AG04450 (cell line): ENCODE data around the gene LYPD6. TPM values are rescaled to one million over a fixed set of nuclear protein-coding genes. Genes with fewer than 3 reads are reported as not detected.
A peak's percentile ranks its signal among the peaks of the same experiment; 100 is the strongest.
"Not testable (repeated sequence)": the region's sequence is repeated elsewhere in the genome, so short reads cannot be mapped to it uniquely, and the experiment has no call there.

ENCODE experiments used
- CTCF ChIA-PET: fragments of 300-600, 350-600 bp; formaldehyde crosslinking; extraction: SDS; loops from one replicate; lab custom pipeline; 2022; ENCODE audit warnings: antibody characterized with exemption, inconsistent platforms; lab: Charles Lee
- POLR2A ChIA-PET: fragments of 350-600 bp; formaldehyde crosslinking; extraction: SDS; loops from one replicate; lab custom pipeline; 2021; ENCODE audit warnings: antibody characterized with exemption, inconsistent platforms; lab: Yijun Ruan, JAX
- DNase-seq: peaks from one replicate; pipeline ENCODE4 v3.0.0-alpha.2; 2011; ENCODE audit warnings: low read depth, low spot score
- H3K27ac ChIP-seq: one replicate; pipeline ENCODE4 v1.5.1; 2012; ENCODE audit warnings: low read depth, low read length, control low read depth
- H3K27me3 ChIP-seq: one replicate; pipeline ENCODE4 v1.6.0; 2012; ENCODE audit warnings: low read length; ENCODE audit not compliant: control insufficient read depth, insufficient read depth
- H3K4me3 ChIP-seq: 2 replicates; pipeline ENCODE4 v1.5.1; 2011; ENCODE audit warnings: mild to moderate bottlenecking, low read depth, low read length, control low read depth
- H3K9me3 ChIP-seq: 2 replicates; pipeline ENCODE4 v1.5.1; 2012; ENCODE audit warnings: low read length; ENCODE audit not compliant: control insufficient read depth, insufficient read depth
- CTCF ChIP-seq: IDR thresholded peaks from 2 replicates; pipeline ENCODE4 v1.5.1; 2011; ENCODE audit warnings: low read depth, low read length, control low read depth, inconsistent platforms
- polyA plus RNA-seq: library from polyadenylated mRNA; depleted of rRNA; stranded (reverse); fragments of >200 nt; gene quantifications from 2 replicates; pipeline ENCODE4 v1.2.3, GENCODE V29; 2011

The LYPD6 gene
- polyA plus RNA-seq, 1 experiment = 1.3 TPM

- peak; percentile 30; the same call in 1 of the 2 replicates for TF ChIP-seq CTCF
- ChIA-PET POLR2A (no interaction called here), CTCF (no interaction called here)
- no peaks in the 10 kb centered on the region for H3K9me3 ChIP-seq
- H3K4me3 ChIP-seq = no peak overlapping the region
- no peak for DNase-seq
- H3K27me3 ChIP-seq = peaks cover 3% of the 10 kb centered on the region
- H3K27ac ChIP-seq = no peak overlapping the region
These were observed 156.8 kb downstream of the LYPD6 start for GRCh38 chr2:149487189-149487588.

DNA sequence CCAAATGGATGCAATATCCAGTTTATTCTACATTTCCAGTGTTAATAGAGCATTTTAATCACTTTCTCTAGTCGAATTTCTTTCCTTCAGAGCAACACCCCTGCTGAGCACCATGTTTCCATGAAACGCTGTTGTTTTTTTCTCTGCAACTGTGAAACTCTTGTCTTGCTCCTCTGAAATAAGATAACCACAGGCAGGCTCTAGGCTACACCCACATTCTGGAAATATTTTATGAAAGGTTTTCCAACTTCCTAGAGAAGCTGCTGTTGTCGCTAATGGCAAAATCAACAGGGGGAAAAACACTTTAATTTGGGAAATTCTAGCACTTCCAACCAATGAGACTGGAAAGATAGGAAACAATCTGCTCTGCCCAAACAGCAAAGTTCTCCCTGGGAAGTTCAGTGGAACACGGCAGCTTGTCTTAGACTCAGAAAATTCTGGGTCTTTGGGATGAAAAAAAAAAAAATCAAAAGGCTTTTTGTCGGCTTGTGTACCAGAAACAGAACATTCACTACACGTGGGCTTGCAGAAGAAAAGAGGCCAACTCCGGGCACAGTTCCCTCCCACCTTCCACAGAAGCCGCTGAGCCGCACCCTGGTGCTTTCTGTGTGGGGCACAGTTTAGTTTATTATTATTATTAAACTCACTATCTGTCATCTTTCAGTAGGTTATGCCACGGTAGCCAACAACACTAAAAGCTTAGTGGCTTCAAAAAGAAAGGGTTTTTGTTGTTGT is 158.5 kb downstream of the LYPD6 start:
- ChIA-PET CTCF (interaction anchor here (0.9 to 1.6 kb wide), 2 partner anchors 471 to 472 kb away, joined by 5 read pairs; no protein-coding TSS in a partner anchor), POLR2A (no interaction called here)
- TF ChIP-seq CTCF = no peak
- Histone ChIP-seq H3K27me3 (peaks cover 3% of the 10 kb centered on the region), H3K4me3 (no peak overlapping the region), H3K27ac (no peak overlapping the region), H3K9me3 (no peaks in the 10 kb centered on the region)
- no peak for DNase-seq

- no peaks in the 10 kb centered on the region for H3K9me3 ChIP-seq
- DNase-seq = no peak
- H3K27ac ChIP-seq = no peak overlapping the region
- ChIA-PET CTCF (interaction anchor here (0.9 to 1.6 kb wide), 2 partner anchors 471 to 472 kb away, joined by 5 read pairs; no protein-coding TSS in a partner anchor), POLR2A (no interaction called here)
- no peak overlapping the region for H3K4me3 ChIP-seq
- no peak for TF ChIP-seq CTCF
- peaks cover 3% of the 10 kb centered on the region for H3K27me3 ChIP-seq
These were observed 159.1 kb downstream of the LYPD6 start for GRCh38 chr2:149489452-149489851.

DNA sequence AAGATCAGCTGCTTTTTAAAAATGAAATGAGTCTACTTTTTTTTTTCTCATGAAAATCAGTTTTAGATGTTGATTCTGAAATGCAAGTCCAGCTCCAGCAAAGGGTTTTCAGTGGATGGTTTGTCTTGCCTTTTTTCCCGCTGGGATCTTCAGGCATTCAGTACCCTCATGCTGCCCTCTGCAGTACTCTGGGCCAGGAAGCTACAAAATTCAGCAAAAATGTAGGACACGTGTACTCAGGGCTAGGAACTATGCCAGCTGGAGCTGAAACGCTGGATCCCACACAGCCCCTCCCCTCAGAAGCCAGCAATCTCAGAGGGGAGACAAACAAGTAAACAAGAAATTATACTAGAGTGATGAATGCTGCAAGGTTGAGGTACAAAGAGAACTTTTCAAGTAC is 159.9 kb downstream of the LYPD6 start:
- DNase-seq = no peak
- no peak overlapping the region for H3K27ac ChIP-seq
- ChIA-PET CTCF (interaction anchor here (1.0 to 1.6 kb wide), 3 partner anchors 222 to 473 kb away, joined by 3 to 5 read pairs (median 3); no protein-coding TSS in a partner anchor), POLR2A (no interaction called here)
- H3K9me3 ChIP-seq = no peaks in the 10 kb centered on the region
- H3K27me3 ChIP-seq = peaks cover 3% of the 10 kb centered on the region
- TF ChIP-seq CTCF = peak; percentile 37
- no peak overlapping the region for H3K4me3 ChIP-seq

GRCh38 chr2:149492923-149493322 is 162.5 kb downstream of the LYPD6 start:
- no peak overlapping the region for H3K27ac ChIP-seq
- ChIA-PET CTCF (no interaction called here), POLR2A (interaction anchor here (0.6 kb wide), 1 partner anchor 778 kb away, joined by 7 read pairs; no protein-coding TSS in a partner anchor)
- TF ChIP-seq CTCF = no peak
- no peak overlapping the region for H3K4me3 ChIP-seq
- DNase-seq = no peak
- H3K9me3 ChIP-seq = no peaks in the 10 kb centered on the region
- H3K27me3 ChIP-seq = peaks cover 3% of the 10 kb centered on the region

GRCh38 chr2:149499204-149499603 is 168.8 kb downstream of the LYPD6 start:
- DNase-seq, CTCF ChIA-PET, H3K27ac ChIP-seq, H3K9me3 ChIP-seq, H3K4me3 ChIP-seq, POLR2A ChIA-PET, H3K27me3 ChIP-seq: not testable (repeated sequence)

- H3K4me3 ChIP-seq, POLR2A ChIA-PET, H3K27ac ChIP-seq, CTCF ChIA-PET, DNase-seq, H3K27me3 ChIP-seq, H3K9me3 ChIP-seq: not testable (repeated sequence)
These were observed 176.4 kb downstream of the LYPD6 start for GRCh38 chr2:149506808-149507207.
